HepG2 (cell line): ENCODE measurements around the gene P2RX5. TPM values are rescaled to one million over a fixed set of nuclear protein-coding genes. Genes with fewer than 3 reads are reported as not detected.

Experiments used
- ATAC-seq: fragments of 200-7000 bp; cut with Tn5 transposase; 3 replicates; pipeline ENCODE4 v1.9.1; 2020; ENCODE audit warnings: mild to moderate bottlenecking, moderate library complexity
- BruUV-seq: library from RNA; stranded (reverse); fragments of 400-500 nt; replicated peaks from 2 replicates; lab custom pipeline; 2021; lab: Mats Ljungman, UMichigan
- CTCF ChIA-PET: fragments of 300-600 bp; formaldehyde crosslinking; extraction: SDS; loops from one replicate; lab custom pipeline; 2021; ENCODE audit warnings: low total read pairs, inconsistent platforms, low intra/inter-chr PET ratio; lab: Yijun Ruan, JAX
- POLR2A ChIA-PET: fragments of 350-600 bp; sonication (Branson Sonifier 250); formaldehyde crosslinking; loops from one replicate; lab custom pipeline; 2020; ENCODE audit warnings: antibody characterized with exemption, inconsistent platforms; lab: Yijun Ruan, JAX
- DNase-seq: peaks from one replicate; pipeline ENCODE4 v3.0.0-alpha.2; 2015; ENCODE audit warnings: low spot score
- FAIRE-seq: peaks from 3 replicates; lab custom pipeline; 2011; peaks lifted over from hg19 to GRCh38; lab: Jason Lieb, UNC
- H2AFZ ChIP-seq: one replicate; pipeline ENCODE4 v1.6.1; 2011; ENCODE audit warnings: low read length, inconsistent platforms
- H3K27ac ChIP-seq: fragments of 300-600 bp; 3 replicates; pipeline ENCODE4 v1.8.0; 2011; ENCODE audit warnings: mixed run types, mild to moderate bottlenecking, mixed read lengths, low read length, inconsistent platforms; ENCODE audit not compliant: insufficient read depth; ENCODE audit errors: extremely low read length
- H3K27me3 ChIP-seq, 2 experiments: fragments of 200-600 bp in 1 of 2; 2 replicates in 1 of 2; 3 replicates in 1 of 2; pipeline versions ENCODE4 v1.6.0 to v1.8.0; 2011; ENCODE audit warnings: low read length in 2 of 2, mild to moderate bottlenecking in 2 of 2, moderate library complexity in 2 of 2, inconsistent platforms in 1 of 2; ENCODE audit not compliant: insufficient read depth in 2 of 2, control insufficient read depth in 1 of 2
- H3K36me3 ChIP-seq, 2 experiments: fragments of 200-600 bp in 1 of 2; replicated peaks in 1 of 2; 2 replicates in 1 of 2; 3 replicates in 1 of 2; pipeline versions ENCODE4 v1.5.1 to v1.8.0; 2011; ENCODE audit warnings: low read length in 2 of 2, inconsistent platforms in 1 of 2; ENCODE audit not compliant: insufficient read depth in 2 of 2, control insufficient read depth in 1 of 2
- H3K4me1 ChIP-seq: 2 replicates; pipeline ENCODE4 v1.5.1; 2012; ENCODE audit warnings: low read length, inconsistent platforms; ENCODE audit not compliant: insufficient read depth
- H3K4me2 ChIP-seq: 2 replicates; pipeline ENCODE4 v1.6.0; 2011; ENCODE audit warnings: low read depth, low read length, inconsistent platforms
- H3K4me3 ChIP-seq, 3 experiments: fragments of 200-600 bp in 1 of 3; sonication (generic), shearing (Covaris generic) in 1 of 3; replicated peaks in 1 of 3; 2 replicates each; pipeline ENCODE4 v1.5.1; 2011 to 2016; ENCODE audit warnings: low read length in 3 of 3, inconsistent platforms in 2 of 3, low read depth in 2 of 3, mild to moderate bottlenecking in 2 of 3, control low read depth in 1 of 3, mixed read lengths in 1 of 3; ENCODE audit not compliant: insufficient read depth in 1 of 3
- H3K79me2 ChIP-seq: one replicate; pipeline ENCODE4 v1.6.1; 2011; ENCODE audit warnings: low read length, inconsistent platforms; ENCODE audit not compliant: insufficient read depth
- H3K9ac ChIP-seq: 2 replicates; pipeline ENCODE4 v1.6.0; 2011; ENCODE audit warnings: mild to moderate bottlenecking, low read depth, low read length, inconsistent platforms; ENCODE audit not compliant: insufficient read depth
- H3K9me3 ChIP-seq: 2 replicates; pipeline ENCODE4 v1.5.1; 2012; ENCODE audit warnings: mild to moderate bottlenecking, low read length
- H4K20me1 ChIP-seq: 2 replicates; pipeline ENCODE4 v1.6.0; 2011; ENCODE audit warnings: inconsistent platforms, mild to moderate bottlenecking, low read length, moderate library complexity; ENCODE audit not compliant: insufficient read depth
- BHLHE40 ChIP-seq: IDR thresholded peaks from 2 replicates; pipeline ENCODE4 v1.6.1; 2011; ENCODE audit warnings: low read length, improper control_type of control experiment
- ISX ChIP-seq: sonication (generic); formaldehyde crosslinking; conservative IDR thresholded peaks from 2 replicates; pipeline ENCODE4 v1.5.0; 2020; ENCODE audit warnings: missing genetic modification reagents
- SIN3B ChIP-seq: fragments of 150-350 bp; IDR thresholded peaks from 2 replicates; pipeline ENCODE4 v1.6.1; 2014; ENCODE audit warnings: low read length
- SOX6 ChIP-seq, 2 experiments: fragments of 450-650 bp in 1 of 2; sonication (generic) in 1 of 2; formaldehyde crosslinking in 1 of 2; IDR thresholded peaks; 2 replicates each; pipeline versions ENCODE4 v1.4.0 to v1.6.1; 2017 to 2020; ENCODE audit warnings: antibody characterized with exemption in 1 of 2, mild to moderate bottlenecking in 1 of 2, missing genetic modification reagents in 1 of 2
- ZBED4 ChIP-seq: sonication (generic); formaldehyde crosslinking; IDR thresholded peaks from 2 replicates; pipeline ENCODE4 v1.4.0; 2020; ENCODE audit warnings: missing genetic modification reagents, borderline replicate concordance
- ZBTB1 ChIP-seq: sonication (generic); formaldehyde crosslinking; IDR thresholded peaks from 2 replicates; pipeline ENCODE4 v1.4.0; 2020; ENCODE audit warnings: missing genetic modification reagents, borderline replicate concordance
- ZNF10 ChIP-seq: sonication (generic); formaldehyde crosslinking; IDR thresholded peaks from 2 replicates; pipeline ENCODE4 v1.4.0; 2020; ENCODE audit warnings: mild to moderate bottlenecking, low read depth, missing genetic modification reagents, borderline replicate concordance
- ZNF329 ChIP-seq: sonication (generic); formaldehyde crosslinking; IDR thresholded peaks from 2 replicates; pipeline ENCODE4 v1.9.0; 2021; ENCODE audit warnings: low read depth, mild to moderate bottlenecking, missing genetic modification reagents
- ZNF609 ChIP-seq: sonication (generic); formaldehyde crosslinking; IDR thresholded peaks from 2 replicates; pipeline ENCODE4 v1.4.0; 2020; ENCODE audit warnings: mild to moderate bottlenecking, missing genetic modification reagents, borderline replicate concordance
- ZNF724P ChIP-seq: sonication (generic); formaldehyde crosslinking; IDR thresholded peaks from 2 replicates; pipeline ENCODE4 v1.8.0; 2022; ENCODE audit warnings: missing genetic modification reagents, borderline replicate concordance
- ZNF773 ChIP-seq: sonication (generic); formaldehyde crosslinking; IDR thresholded peaks from 2 replicates; pipeline ENCODE4 v1.4.0; 2020; ENCODE audit warnings: missing genetic modification reagents, borderline replicate concordance
- ZSCAN30 ChIP-seq: sonication (generic); formaldehyde crosslinking; IDR thresholded peaks from 2 replicates; pipeline ENCODE4 v1.5.0; 2020; ENCODE audit warnings: mild to moderate bottlenecking, missing genetic modification reagents
- ZUFSP ChIP-seq: sonication (generic); formaldehyde crosslinking; IDR thresholded peaks from 2 replicates; pipeline ENCODE4 v1.9.0; 2021; ENCODE audit warnings: missing genetic modification reagents, mild to moderate bottlenecking, borderline replicate concordance
- WGBS: methylation state at CpG from one replicate; pipeline ENCODE4 v1.1.6; 2017; ENCODE audit warnings: low lambda C conversion rate; 5-methylcytosine and 5-hydroxymethylcytosine counted together
- in situ Hi-C: cut with HindIII; loops from 2 replicates; pipeline ENCODE4 v1.10.0; 2017; ENCODE audit warnings: low pct_unique_long_range_greater_than_20kb; ENCODE audit not compliant: extremely low pct_ligation_motif_present
- intact Hi-C: fragments of 100-400 bp; cut with micrococcal nuclease; formaldehyde crosslinking; loops from one replicate; pipeline ENCODE4 v1.10.0; 2022; ENCODE audit not compliant: unreplicated experiment
- polyA plus RNA-seq, 8 experiments: library from polyadenylated mRNA; depleted of rRNA in 3 of 8; stranded (reverse) in 7 of 8; unstranded in 1 of 8; fragments of >200 nt; fragmentation: Illumina TruSeq in 4 of 8; extraction: Trizol in 4 of 8; gene quantifications; 2 replicates each; pipeline versions ENCODE4 v1.2.1 to v1.2.3, GENCODE V29; 2011 to 2016; ENCODE audit warnings: low read depth in 4 of 8, missing spikeins in 1 of 8, mixed read lengths in 1 of 8; ENCODE audit not compliant: insufficient read depth in 1 of 8
- total RNA-seq, 5 experiments: library from RNA; depleted of rRNA; stranded (reverse); fragments of >200 nt; fragmentation: Illumina TruSeq; extraction: Trizol; gene quantifications; 2 replicates each; pipeline ENCODE4 v1.2.3, GENCODE V29; 2016; ENCODE audit warnings: low read depth in 1 of 5

Gene P2RX5
- total and polyA plus RNA-seq, 2 of the 13 experiments (the other 11 are each of a cell fraction or from before 2014, with no cell fraction given): 0.95 to 1.7 TPM

- WGBS: 15% methylated on average over 3 of the region's 31 CpGs
- H3K27me3 ChIP-seq: no peaks in the 10 kb centered on the region; a peak in 1 of 5 replicates
- H3K4me1 ChIP-seq: peaks cover 68% of the 10 kb centered on the region
- DNase-seq (no peak), ATAC-seq (no peak; the same call in 2 of the 3 replicates), FAIRE-seq (no peak)
- no peaks in the 10 kb centered on the region for H3K9me3 ChIP-seq
- H3K36me3 ChIP-seq: peaks cover 3 to 9% of the 10 kb centered on the region in 2 experiments; a peak in 3 of 5 replicates
- in situ Hi-C loops: no loop called here
- no peak overlapping the region for H2AFZ ChIP-seq
- H4K20me1 ChIP-seq: peaks cover 13% of the 10 kb centered on the region
- peak overlapping the region; percentile 96 for H3K9ac ChIP-seq
- no TSS peak for BruUV-seq
- POLR2A ChIA-PET: interaction anchor here (0.9 to 2.4 kb wide), 8 partner anchors 14 to 506 kb away, joined by 4 to 74 read pairs (median 6); partner anchors contain the start of genes CYB5D2, EMC6, HASPIN and TAX1BP3
- peak overlapping the region; percentile 89 to 97 (median 90) for H3K4me3 ChIP-seq
- H3K27ac ChIP-seq: peak overlapping the region; percentile 98
- CTCF ChIA-PET: no interaction called here
- H3K4me2 ChIP-seq: peak overlapping the region; percentile 93
- peaks cover 23% of the 10 kb centered on the region for H3K79me2 ChIP-seq
- intact Hi-C loops: no loop called here
- TF ChIP-seq ZSCAN30 (no peak), ZNF609 (no peak), ISX (CRISPR knock-in tag) (no peak), ZUFSP (no peak), SIN3B (no peak), ZBED4 (CRISPR knock-in tag) (no peak), ZNF10 (CRISPR knock-in tag) (no peak), ZNF773 (CRISPR knock-in tag) (0 out of 2 replicates have a peak, but pooled peaks have one; percentile 67), BHLHE40 (no peak), SOX6 (IDR thresholded peaks at IDR 0.05) (no peak), SOX6 (CRISPR knock-in tag; IDR thresholded peaks at IDR 0.05) (no peak), ZNF329 (CRISPR knock-in tag) (no peak), ZBTB1 (CRISPR knock-in tag) (no peak), ZNF724P (CRISPR knock-in tag) (no peak; the same call in 1 of the 2 replicates)
Measured at GRCh38 chr17:3636908-3637373, 59.0 kb downstream of the P2RX5 start.
